Hematopoietic multipotent progenitor cell treated with erythropoietin and hydrocortisone succinate and interleukin-3 and kit ligand, for 4 days (in vitro differentiated cells): ENCODE results near the gene DCPS.

Experiments
- DNase-seq: peaks from one replicate; pipeline ENCODE4 v3.0.0-alpha.2; 2015

DCPS gene

DNA sequence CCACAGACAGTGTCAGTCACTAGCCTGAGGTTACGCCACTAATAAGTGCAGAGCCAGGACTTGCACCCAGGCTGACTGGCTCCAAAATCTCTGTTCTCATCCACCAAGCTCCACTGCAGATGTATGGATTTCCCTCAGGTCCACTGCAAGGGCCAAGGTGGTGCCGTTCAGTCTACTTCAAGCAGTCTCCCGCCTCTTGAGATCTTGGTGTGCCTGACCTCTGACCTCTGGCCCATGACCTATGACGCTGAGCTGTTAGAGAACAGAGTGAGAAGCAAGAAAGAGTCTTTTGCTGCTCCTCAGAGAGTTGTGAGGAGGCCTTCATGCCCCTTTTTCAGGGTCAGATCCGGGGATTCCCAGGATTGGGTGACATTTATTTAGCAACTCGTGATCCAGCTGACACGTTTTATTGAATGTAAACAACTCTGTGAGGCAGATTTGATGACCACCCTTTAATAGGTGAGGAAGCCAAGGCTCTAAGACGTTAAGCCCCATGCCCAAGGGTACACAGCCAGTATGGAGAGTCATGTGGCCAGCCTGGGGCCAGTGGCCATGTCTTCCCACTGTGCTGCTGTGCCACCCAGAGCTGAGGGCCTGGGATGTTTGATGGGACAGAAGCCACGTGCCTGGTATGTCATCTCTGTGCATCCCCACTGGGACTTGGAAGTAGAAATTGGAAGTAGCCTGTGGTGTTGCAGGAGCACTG, 25.2 kb downstream of the DCPS start:
- no peak for DNase-seq

DNA sequence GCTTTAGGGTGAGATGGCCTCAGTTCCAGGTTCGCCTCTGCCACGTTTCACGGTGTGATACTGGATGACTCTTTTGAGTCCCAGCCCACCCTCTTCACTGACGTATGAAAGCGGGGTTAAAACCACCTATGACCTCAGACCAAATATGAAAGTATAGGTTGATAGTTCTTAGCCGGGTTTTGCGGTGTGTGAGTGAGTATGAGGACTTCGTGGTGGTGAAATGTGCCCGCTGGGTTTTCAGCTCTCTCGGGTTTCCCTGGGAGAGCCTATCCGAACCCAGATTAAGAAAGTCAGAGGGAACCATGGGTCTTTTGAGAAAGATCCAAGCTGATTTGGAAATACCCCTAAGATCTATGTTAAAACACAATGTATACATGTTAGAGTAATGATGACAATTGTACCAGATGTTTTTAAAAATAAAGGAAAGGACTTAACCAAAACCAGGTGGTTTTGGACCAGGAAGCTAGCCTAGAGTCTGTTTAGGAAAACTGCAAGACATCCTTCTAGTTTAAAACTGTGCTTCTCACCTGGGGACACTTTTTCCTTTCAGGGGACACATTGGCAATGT, 25.9 kb downstream of the DCPS start:
- DNase-seq, result no peak

DNA sequence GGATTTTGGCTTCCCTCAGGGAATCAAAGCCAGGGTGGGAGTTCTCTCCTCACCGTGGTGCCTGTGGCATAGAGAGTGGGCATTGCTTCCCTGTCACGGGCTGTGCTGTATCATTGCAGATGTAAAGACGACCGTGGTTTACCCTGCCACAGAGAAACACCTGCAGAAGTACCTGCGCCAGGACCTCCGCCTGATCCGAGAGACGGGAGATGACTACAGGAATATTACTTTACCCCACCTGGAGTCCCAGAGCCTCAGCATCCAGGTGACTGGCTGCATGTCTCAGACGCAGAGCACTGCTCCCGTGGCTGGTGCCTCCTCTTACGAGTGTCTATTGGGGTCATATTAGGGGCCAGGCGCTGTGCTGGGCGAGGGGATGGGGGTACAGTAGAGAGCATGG, 27.4 kb downstream of the DCPS start:
- DNase-seq, result no peak

DNA sequence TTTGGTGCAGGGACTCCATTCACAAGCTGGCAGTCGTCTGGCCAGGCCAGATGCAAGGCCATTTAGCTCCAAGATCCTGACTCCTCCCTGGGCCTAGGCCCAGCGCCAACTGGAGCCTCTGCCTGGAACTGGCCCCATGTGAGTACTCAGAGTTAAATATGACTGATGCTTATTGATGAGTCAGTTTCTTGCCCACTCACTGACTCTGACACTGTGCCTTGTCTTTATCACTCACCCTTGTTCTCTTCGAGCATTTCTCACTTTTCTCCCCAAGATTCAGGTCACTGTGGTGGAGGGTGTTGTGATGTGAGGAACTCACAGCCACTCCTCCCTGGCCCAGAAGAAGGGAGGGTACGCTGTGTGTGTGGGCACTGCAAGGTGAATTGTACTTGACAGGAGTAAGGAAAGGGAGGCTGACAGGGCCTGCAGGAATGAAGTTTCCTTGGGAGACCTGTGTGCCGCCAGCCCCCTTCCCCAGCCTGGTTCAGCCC, 28.4 kb downstream of the DCPS start:
- DNase-seq, result no peak

DNA sequence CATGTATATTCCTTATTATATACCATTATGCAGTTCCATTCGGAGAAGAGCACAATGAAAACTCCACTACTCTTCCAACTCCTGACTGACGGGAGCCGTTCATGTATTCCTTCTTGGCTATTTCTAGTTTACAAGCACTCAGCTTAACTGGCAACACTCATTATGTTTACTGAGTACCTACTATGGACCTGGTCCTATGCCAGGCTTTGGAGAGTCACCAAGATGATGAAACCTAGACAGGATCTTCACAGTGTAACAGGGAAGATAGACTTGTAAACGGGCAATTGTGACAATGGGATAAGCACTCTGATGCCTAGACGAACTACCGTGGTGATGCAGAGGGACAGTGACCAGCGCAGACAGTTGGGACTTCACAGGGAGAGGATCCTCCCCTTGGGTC, 29.3 kb downstream of the DCPS start:
- no peak for DNase-seq

DNA sequence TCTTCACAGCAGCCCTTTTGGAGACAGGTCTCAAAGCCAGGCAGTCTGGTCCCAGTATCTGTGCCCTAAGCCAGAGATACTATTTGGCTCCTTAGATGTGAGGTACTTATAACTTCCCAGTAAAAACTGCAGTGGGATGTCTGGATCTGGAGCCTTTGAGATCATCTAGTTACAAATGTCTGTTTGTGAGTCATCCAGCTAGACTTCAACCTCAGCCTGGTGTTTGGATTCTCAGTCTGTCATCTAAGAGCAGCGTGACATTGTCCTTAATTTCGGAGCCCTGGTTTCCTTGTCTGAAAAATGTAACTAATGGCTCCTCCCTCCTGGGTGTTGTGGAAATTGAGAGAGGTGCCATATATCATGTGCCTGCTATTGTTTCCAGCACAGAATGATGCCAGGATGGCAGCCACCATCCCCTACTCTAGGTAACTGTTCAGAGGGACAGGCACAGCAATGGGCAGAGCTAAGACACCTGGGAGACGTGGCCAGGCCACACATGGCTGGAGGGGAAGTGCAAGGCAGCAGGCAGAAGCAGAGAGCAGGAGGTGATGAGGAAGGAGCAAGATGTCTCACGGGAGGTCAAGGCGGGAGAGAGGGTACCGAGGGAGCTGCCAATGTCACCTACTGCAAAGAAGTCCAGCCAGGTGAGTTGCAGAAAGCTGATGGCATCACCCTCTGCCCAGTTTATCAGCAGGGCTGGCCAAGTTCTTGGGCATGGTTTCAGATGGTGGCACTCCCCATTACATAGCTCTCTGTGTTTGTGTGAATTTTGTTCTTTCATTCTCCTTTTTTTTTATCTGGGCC, 31.0 kb downstream of the DCPS start:
- DNase-seq, result no peak

DNA sequence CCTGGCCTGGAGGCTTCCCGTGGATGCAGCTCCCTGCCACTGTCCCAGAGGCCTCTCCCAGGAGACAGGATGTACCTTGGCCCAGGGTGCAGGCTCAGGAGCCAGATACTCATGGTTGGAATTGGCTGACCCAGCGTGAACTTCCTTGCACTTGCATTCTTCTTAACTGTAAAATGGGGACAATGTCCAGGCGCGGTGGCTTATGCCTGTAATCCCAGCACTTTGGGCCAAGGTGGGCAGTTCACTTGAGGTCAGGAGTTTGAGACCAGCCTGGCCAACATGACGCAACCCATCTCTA, 31.6 kb downstream of the DCPS start:
- no peak for DNase-seq

DNA sequence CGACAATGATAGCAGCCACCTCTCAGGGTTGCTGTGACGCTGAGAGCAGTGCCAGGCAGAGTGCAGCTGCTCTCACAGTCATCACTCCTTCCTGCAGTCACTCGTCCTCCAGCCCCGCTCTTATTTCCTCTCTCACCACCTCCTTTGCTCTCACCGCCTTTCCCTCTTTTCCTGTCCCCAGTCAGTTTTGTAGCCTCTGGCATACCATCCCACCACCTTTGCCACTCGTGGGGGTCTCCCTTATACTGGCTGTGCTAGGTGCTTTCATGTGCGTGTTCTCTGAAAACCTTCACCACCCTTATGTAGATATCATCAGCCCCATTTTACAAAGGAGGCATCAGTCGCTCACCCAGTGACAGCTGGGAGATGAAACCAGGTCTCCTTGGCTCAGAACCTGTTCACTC, 32.3 kb downstream of the DCPS start:
- DNase-seq, result peak; percentile 44

DNA sequence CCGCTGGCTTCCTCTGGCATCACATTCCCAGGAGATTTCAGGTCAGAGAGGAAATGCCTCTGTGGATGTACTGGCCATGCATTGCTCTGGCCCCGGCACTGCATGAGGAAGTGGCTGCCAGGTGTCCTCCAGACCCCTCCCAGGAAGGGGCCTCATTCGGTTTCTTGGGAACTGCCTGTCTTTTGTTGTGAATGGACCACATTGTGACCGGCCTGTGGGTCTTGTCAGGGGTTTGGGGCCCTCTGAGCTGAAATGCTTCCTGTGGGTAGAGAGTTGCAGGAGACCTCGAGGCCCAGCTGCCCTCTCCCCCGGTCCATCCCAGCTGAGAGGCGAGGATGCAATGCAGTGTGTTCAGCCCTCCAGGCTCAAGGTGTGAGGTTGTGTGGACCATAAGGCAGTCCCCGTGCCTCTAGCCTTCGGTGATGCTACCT, 32.8 kb downstream of the DCPS start:
- peak; percentile 50 for DNase-seq

DNA sequence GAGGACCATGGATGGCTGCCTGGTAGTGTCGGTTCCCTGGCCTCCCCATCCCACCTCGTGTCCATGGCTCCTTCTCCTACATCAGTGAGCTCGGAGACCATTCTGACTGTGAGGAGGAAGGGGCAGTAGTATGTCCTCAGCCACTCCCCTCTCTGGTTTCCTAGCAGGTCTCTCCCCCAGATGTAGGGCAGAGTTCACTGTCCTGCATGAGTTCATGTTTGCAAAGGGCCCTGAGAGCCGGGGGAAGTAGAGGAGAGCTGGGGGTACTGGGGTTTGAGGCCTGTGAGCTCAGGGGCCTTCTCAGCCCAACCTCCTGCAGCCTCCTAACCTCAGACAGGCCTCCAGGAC, 33.2 kb downstream of the DCPS start:
- DNase-seq, result no peak

DNA sequence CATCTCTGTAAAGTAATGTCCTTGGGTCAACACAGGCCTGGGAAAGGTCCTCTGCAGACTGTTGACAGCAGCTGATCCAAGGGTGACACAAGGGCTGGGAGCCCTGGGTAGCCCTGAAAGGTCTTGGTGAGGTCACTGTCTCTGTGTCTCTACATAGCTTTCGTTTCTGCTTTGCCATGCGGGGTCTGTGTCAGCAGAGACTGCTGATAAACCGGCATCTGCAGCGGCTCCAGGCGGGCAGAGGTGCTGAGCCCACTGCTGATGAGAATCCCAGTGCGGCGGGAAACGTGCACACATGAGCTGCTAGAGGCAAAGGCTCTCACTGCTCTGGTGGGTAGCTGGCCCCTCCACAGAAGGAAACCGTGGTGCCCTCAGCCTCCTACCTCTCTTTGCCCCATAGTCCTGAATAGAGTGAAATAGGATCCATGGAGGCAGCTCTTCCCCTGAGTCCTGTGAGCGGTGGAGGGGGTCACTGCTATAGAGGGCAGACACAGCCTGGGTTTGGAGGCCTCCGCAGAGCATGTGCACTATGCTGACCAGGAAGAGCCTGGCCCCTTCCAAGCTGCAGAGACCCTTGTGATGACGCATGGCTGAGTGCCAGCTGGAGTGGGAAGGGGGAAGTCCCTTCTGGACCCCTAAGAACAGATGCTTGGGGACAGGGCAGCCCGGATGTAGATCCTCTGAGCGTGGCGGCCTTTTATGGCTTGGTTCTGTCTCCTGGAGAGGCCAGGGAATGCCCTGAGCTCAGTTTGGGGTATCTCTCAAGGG, 33.8 kb downstream of the DCPS start:
- DNase-seq, result no peak

DNA sequence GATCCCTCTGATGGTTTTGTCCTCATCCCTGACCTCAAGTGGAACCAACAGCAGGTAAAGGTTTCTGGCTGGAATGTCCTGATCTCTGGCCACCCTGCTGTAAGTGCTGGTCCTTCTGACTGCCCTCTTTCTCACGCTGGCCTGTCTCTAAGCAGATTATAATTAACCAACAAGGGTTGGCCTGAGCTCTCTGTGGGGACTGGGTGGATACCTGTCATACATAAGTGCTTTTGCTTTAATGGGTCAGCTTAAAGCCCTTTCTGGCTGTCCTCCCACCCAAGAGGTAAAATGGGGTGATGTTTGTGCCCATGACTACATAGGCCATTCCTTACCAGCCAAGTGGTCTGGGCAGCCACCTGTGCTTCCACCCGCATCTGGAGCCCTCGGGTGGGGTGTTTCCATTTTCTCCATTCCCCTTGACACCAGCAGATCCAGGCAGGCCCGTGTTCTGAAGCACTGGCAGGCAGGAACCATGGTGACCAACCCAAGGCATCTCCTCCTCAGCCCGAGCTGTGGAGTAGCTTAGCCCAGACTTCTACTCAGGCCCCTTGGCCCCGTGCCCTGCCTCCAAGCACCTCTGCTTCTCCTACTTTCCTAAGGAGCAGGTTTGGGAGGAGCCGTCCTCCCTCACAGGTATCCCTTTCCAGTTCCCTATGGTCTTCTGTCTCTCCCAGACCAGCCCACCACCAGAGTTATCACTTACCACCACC, 34.6 kb downstream of the DCPS start:
- no peak for DNase-seq

DNA sequence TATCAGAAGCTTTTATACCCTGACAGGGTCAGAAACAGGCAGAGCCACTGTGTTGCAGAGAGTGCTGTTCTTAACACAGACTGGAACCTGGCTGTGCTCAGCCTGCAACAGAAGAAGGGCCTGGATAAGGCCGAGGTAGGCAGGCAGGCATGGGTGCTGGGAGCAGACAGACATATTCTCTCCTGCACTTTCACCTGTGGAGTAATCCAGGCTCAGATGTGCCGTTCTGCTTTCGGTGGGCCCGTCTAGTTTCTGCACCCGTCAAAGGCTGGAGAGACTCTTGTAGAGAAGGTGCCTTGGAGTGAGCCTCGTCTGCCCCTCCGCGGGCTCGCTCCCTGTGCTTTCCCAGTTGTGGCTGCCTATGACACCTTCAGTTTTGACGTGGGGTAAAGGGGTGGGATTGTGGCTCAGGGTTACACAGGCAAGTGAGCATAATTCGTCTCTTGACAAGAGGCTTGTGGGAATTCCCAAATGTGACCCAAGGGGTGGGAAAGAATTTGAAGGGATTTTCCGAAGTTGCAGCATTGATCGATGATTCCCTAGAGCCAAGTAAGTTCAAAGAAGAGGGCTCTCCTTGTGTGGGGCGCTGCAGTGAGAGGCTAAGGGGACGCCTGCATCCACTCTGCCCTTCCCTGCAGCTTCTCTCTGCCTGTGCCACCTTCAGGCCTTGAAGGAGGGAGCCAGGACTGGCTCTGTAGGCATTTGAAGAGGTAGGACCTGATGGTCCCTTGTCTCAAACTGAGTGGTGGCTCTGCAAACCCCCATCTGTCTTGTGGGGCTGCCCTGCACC, 35.4 kb downstream of the DCPS start:
- no peak for DNase-seq

DNA sequence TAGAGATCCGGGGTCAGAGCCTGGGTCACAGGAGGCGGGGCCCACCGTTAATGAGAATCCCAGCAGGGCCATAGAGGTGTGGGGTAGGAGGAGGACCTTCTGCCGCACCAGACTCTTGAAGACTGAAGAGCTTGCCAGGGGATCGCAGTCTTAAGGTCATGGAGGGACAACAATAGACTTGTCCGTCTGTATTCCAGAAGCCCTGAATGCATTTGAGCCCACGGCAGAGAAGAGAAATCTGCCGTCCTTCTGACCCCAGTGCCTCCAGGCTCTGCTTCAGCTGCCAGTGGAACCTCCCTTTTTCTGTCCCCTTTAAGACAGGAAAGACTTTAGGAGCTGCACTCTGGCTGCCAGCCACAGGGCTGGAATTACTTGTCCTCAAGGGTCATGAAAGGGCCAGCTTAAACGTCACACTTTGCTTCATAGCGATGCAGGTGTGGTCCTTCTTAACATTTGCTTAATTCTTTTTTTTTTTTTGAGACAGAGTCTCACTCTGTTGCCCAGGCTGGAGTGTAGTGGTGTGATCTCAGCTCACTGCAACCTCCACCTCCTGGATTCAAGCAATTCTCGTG, 36.1 kb downstream of the DCPS start:
- no peak for DNase-seq

DNA sequence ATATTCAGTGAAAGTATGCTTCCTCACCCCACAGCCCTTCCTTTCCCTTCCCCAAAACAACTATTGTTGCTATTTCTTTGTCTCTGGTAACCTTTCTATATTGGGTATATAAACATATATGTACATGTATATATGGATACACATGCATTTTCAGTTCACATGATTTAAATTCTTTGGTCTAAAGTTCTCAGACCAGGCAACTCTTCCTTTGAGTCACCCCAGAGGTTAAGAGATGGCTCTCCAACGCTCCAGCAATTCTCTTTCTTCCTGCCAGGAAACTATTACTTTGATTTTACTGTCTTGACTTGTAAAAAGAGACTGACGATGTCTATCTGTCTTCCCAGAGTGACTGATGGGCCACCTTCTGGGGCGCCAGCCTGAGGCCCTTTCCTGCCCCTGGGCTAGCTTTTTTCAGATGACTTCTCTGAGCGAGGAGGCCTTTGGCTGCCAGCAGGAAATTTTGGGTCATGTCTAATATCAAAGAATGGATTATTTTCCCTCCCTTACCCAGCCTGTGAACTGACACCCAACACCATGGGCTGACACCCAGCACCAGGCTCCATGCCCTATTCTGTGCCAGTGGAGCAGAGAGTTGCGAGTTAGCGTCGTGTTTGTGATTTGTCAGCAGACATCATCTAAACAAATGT, 37.2 kb downstream of the DCPS start:
- no peak for DNase-seq

DNA sequence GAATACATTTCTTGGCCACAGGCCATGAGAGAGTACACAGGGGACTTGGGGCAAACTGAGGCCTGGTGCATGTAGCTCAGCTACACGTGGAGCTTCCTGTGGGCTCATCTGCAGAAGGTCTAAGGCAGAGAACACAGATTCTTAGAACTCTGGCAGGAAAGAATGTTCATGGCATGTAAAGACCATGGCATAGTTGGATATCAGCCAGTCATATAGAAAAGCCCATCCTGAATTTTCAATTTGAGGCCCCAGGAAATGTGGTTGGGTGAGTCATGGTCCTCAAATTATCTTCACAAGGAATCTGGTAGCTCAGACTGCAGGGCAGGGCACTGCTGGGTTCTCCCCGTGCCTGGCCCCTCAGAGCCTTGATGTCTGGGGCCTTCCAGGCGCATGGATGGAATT, 37.9 kb downstream of the DCPS start:
- peak; percentile 77 for DNase-seq

DNA sequence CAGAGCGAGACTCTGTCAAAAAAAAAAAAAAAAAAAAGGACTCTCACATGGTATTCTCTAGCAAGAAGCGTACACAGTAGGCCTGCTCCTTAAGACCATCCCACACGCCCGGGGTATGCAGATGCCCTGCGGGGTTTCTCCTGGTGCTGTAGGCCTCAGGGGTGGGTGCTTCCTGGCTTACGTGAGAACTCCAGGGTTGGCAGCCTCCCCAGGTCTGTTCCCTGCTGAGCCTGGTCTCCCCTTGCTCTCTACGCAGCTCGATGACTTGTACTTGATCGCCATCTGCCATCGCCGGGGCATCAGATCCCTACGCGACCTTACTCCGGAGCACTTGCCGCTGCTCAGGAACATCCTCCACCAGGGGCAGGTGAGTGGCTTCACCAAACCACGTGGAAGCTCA, 39.2 kb downstream of the DCPS start:
- DNase-seq, result no peak

DNA sequence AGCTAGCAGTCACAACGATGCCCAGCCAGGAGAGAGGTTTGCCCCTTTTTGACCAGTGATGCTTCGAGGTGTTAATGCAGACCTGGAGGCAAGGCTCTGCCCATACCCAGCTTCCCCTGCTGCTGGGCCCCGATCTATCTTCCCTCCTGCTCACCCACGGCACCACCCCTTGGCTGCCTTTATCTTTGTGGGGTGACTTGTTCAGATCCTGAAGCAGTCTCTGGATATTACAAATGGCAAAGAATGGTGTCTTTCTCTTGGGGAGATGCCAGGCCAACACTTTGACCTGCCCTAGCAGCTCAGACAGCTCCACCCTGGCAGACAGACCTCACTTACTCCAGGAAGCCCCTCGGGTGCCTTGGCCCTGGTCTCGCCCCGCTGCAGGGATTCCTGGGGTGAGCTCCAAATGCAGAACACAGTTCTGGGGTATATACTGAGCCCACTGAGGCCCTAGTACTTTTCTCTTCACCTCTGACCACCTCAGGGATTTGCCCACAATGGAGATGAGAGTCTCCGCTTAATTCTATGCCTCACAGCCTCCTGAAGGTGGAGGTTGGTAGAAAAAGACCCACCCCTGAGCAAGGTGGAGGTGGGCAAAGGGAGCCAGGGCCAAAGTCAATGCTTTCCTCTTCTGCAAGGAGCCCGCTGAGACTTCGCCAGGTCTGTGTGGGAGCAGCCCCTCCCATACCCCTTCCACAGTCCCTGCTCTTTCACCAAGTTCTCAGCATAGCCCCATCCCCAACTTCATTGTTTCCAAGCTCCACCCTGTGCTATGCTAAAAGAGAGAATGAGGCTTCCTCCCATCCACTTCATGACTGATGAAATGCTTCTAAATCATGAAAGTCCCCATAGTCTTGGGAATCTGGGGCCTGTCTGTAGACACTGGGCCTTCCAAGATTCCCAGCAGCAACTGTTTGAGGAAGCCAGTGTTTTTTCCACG, 40.6 kb downstream of the DCPS start:
- peak; percentile 65 for DNase-seq

DNA sequence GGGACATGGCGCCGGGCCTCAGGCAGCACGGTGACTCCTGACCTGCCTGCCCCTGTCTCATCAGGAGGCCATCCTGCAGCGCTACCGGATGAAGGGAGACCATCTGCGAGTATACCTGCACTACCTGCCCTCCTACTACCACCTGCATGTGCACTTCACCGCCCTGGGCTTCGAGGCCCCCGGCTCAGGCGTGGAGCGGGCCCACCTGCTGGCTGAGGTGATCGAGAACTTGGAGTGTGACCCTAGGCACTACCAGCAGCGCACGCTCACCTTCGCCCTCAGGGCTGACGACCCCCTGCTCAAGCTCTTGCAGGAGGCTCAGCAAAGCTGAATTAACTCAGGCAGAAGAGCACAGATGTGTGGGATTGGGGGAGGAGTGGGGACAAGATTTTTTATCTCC, 41.4 kb downstream of the DCPS start:
- DNase-seq, result no peak
